Motor neuron (in vitro differentiated cells): ENCODE measurements around the gene KCND3. TPM values are rescaled to one million over a fixed set of nuclear protein-coding genes. Genes with fewer than 3 reads are reported as not detected.

Source experiments
- ATAC-seq, 8 experiments: fragments of 200-7000 bp; cut with Tn5 transposase; replicated peaks in 6 of 8; 2 replicates each; pipeline ENCODE4 v1.8.0; 2021; ENCODE audit warnings: mild to moderate bottlenecking in 8 of 8, moderate library complexity in 8 of 8
- H3K27ac ChIP-seq, 2 donors: fragments of 250-450 bp; sonication (Bioruptor Pico); 2 replicates each; pipeline ENCODE4 v1.9.0; 2021; ENCODE audit warnings: antibody characterized with exemption in 2 of 2, mild to moderate bottlenecking in 2 of 2, moderate library complexity in 1 of 2
- H3K4me1 ChIP-seq, 2 donors: fragments of 250-450 bp; sonication (Bioruptor Pico); replicated peaks in 1 of 2; 2 replicates each; pipeline ENCODE4 v1.6.1; 2021; ENCODE audit warnings: antibody characterized with exemption in 2 of 2, mild to moderate bottlenecking in 2 of 2, moderate library complexity in 1 of 2
- H3K4me3 ChIP-seq, 5 donors: fragments of 250-450 bp; sonication (Bioruptor Pico); 2 replicates each; pipeline ENCODE4 v1.9.0; 2021; ENCODE audit warnings: antibody characterized with exemption in 5 of 5, mild to moderate bottlenecking in 5 of 5, moderate library complexity in 4 of 5
- WGBS, 10 experiments: fragments of 450-650 bp; shearing (Covaris generic); methylation state at CpG; one replicate each; pipeline ENCODE4 v1.0.0; 2022; 5-methylcytosine and 5-hydroxymethylcytosine counted together
- in situ Hi-C, 9 experiments: fragments of 400-800 bp; cut with MboI; loops; one replicate each; pipeline ENCODE4 v1.15.0; 2021; ENCODE audit warnings: low sequenced_read_pairs in 9 of 9, low pct_unique_long_range_greater_than_20kb in 2 of 9; ENCODE audit not compliant: unreplicated experiment in 9 of 9
- total RNA-seq, 8 experiments: library from RNA; unstranded; fragments of 300-600 nt; gene quantifications; 2 replicates each; pipeline versions ENCODE4 v1.2.3 to v1.2.4, GENCODE V29; 2022

The KCND3 gene
- total RNA-seq, 8 experiments from 2014 or later: 1.3 to 31.5 (median 2.6) TPM

- 24 to 100% (median 76%) methylated on average over 1 to 6 of the region's 6 CpGs; no CpG with 5 or more reads in 3 of the 10 experiments for WGBS, 10 experiments
- peak in 5 of 8 experiments; percentile 41 to 74 (median 47) for ATAC-seq
- Histone ChIP-seq H3K4me3 (no peak overlapping the region), H3K4me1 (peaks cover 11 to 17% of the 10 kb centered on the region in 2 donors), H3K27ac (peak overlapping the region in 1 of 2 donors; percentile 27)
- in situ Hi-C loops: no loop called here
Observed at GRCh38 chr1:111861523-111861922, 127.9 kb downstream of the KCND3 start.

GRCh38 chr1:111857194-111857651 lies 132.2 kb downstream of the KCND3 start:
- in situ Hi-C loops: no loop called here
- 24 to 100% (median 76%) methylated on average over 1 to 13 of the region's 13 CpGs; no CpG with 5 or more reads in 3 of the 10 experiments for WGBS, 10 experiments
- Histone ChIP-seq H3K4me3 (no peak overlapping the region), H3K4me1 (peaks cover 14 to 29% of the 10 kb centered on the region in 2 donors), H3K27ac (no peak overlapping the region)
- peak in 7 of 8 experiments; percentile 10 to 56 (median 31) for ATAC-seq

GRCh38 chr1:111856411-111857185 lies 132.9 kb downstream of the KCND3 start:
- H3K4me1 ChIP-seq: peaks cover 11 to 29% of the 10 kb centered on the region in 2 donors
- H3K4me3 ChIP-seq: no peak overlapping the region
- ATAC-seq: peak; percentile 72 to 94 (median 84)
- WGBS, 10 experiments: 0 to 60% (median 40%) methylated on average over 1 to 11 of the region's 13 CpGs; no CpG with 5 or more reads in 1 of the 10 experiments
- peak overlapping the region in 1 of 2 donors; percentile 49 for H3K27ac ChIP-seq
- in situ Hi-C loops: no loop called here

GRCh38 chr1:111855260-111855659 lies 134.2 kb downstream of the KCND3 start:
- in situ Hi-C loops: no loop called here
- H3K27ac ChIP-seq: no peak overlapping the region

GRCh38 chr1:111852261-111852721 lies 137.2 kb downstream of the KCND3 start:
- WGBS, 10 experiments: 60 to 94% (median 80%) methylated on average over 1 to 7 of the region's 7 CpGs; no CpG with 5 or more reads in 5 of the 10 experiments
- H3K27ac ChIP-seq: peak overlapping the region in 1 of 2 donors; percentile 45
- peaks cover 14 to 33% of the 10 kb centered on the region in 2 donors for H3K4me1 ChIP-seq
- peak in 6 of 8 experiments; percentile 38 to 59 (median 52) for ATAC-seq
- in situ Hi-C loops: no loop called here
- H3K4me3 ChIP-seq: no peak overlapping the region

More at GRCh38 chr1:111855260-111855659, 134.2 kb downstream of the KCND3 start:
- peaks cover 11 to 32% of the 10 kb centered on the region in 2 donors for H3K4me1 ChIP-seq
- no peak for ATAC-seq
- 28 to 100% (median 87%) methylated on average over 1 to 3 of the region's 4 CpGs; no CpG with 5 or more reads in 4 of the 10 experiments for WGBS, 10 experiments
- H3K4me3 ChIP-seq: no peak overlapping the region

GRCh38 chr1:111851552-111851951 lies 137.9 kb downstream of the KCND3 start:
- peak in 5 of 8 experiments; percentile 65 to 79 (median 75) for ATAC-seq

GRCh38 chr1:111850109-111850508 lies 139.4 kb downstream of the KCND3 start:
- WGBS, 10 experiments: 0 to 50% (median 40%) methylated on average over 1 of the region's 2 CpGs; no CpG with 5 or more reads in 5 of the 10 experiments
- ATAC-seq: no peak
- in situ Hi-C loops: no loop called here

More at GRCh38 chr1:111851552-111851951, 137.9 kb downstream of the KCND3 start:
- in situ Hi-C loops: no loop called here
- Histone ChIP-seq H3K4me1 (peaks cover 11 to 30% of the 10 kb centered on the region in 2 donors), H3K4me3 (no peak overlapping the region), H3K27ac (peak overlapping the region in 1 of 2 donors; percentile 1)
- WGBS, 10 experiments: 0 to 71% (median 23%) methylated on average over 1 to 4 of the region's 6 CpGs; no CpG with 5 or more reads in 4 of the 10 experiments

GRCh38 chr1:111848852-111849545 lies 140.5 kb downstream of the KCND3 start:
- in situ Hi-C loops: no loop called here
- no peak for ATAC-seq

More at GRCh38 chr1:111850109-111850508, 139.4 kb downstream of the KCND3 start:
- Histone ChIP-seq H3K27ac (no peak overlapping the region), H3K4me3 (no peak overlapping the region), H3K4me1 (peaks cover 8 to 23% of the 10 kb centered on the region in 2 donors)

GRCh38 chr1:111847466-111847865 lies 142.0 kb downstream of the KCND3 start:
- H3K4me3 ChIP-seq: no peak overlapping the region
- H3K27ac ChIP-seq: no peak overlapping the region
- H3K4me1 ChIP-seq: peaks cover 8 to 20% of the 10 kb centered on the region in 2 donors
- in situ Hi-C loops: no loop called here
- ATAC-seq: peak in 2 of 8 experiments; percentile 18 to 31
- 0 to 100% (median 74%) methylated on average over 1 to 10 of the region's 10 CpGs; no CpG with 5 or more reads in 1 of the 10 experiments for WGBS, 10 experiments

More at GRCh38 chr1:111848852-111849545, 140.5 kb downstream of the KCND3 start:
- 17 to 58% (median 41%) methylated on average over 1 to 6 of the region's 7 CpGs; no CpG with 5 or more reads in 5 of the 10 experiments for WGBS, 10 experiments
- Histone ChIP-seq H3K4me1 (peaks cover 8 to 23% of the 10 kb centered on the region in 2 donors), H3K27ac (no peak overlapping the region), H3K4me3 (no peak overlapping the region)

- H3K4me3 ChIP-seq: no peak overlapping the region
- ATAC-seq: no peak
- in situ Hi-C loops: no loop called here
- peaks cover 6 to 14% of the 10 kb centered on the region in 2 donors for H3K4me1 ChIP-seq
- 40 to 100% (median 81%) methylated on average over 1 to 8 of the region's 8 CpGs; no CpG with 5 or more reads in 4 of the 10 experiments for WGBS, 10 experiments
- no peak overlapping the region for H3K27ac ChIP-seq
Observed at GRCh38 chr1:111846842-111847241, 142.6 kb downstream of the KCND3 start.

GRCh38 chr1:111843177-111843576 lies 146.3 kb downstream of the KCND3 start:
- no peak overlapping the region for H3K27ac ChIP-seq
- in situ Hi-C loops: no loop called here

GRCh38 chr1:111842411-111842810 lies 147.1 kb downstream of the KCND3 start:
- no peak for ATAC-seq
- in situ Hi-C loops: no loop called here

More at GRCh38 chr1:111843177-111843576, 146.3 kb downstream of the KCND3 start:
- 40 to 58% (median 56%) methylated on average over 1 to 2 of the region's 2 CpGs; no CpG with 5 or more reads in 5 of the 10 experiments for WGBS, 10 experiments
- no peak for ATAC-seq
- H3K4me3 ChIP-seq: no peak overlapping the region
- peaks cover 5 to 6% of the 10 kb centered on the region in 2 donors for H3K4me1 ChIP-seq

More at GRCh38 chr1:111842411-111842810, 147.1 kb downstream of the KCND3 start:
- whole genome bisulfite sequencing, 10 experiments: 0 to 87% (median 64%) methylated on average over 1 to 3 of the region's 3 CpGs; no CpG with 5 or more reads in 3 of the 10 experiments
- Histone ChIP-seq H3K4me1 (peaks cover 5% of the 10 kb centered on the region in 2 donors), H3K27ac (no peak overlapping the region), H3K4me3 (no peak overlapping the region)
